ENCODE results near the gene GGN. TPM values are rescaled to one million over a fixed set of nuclear protein-coding genes. Genes with fewer than 3 reads are reported as not detected.
A peak's percentile ranks its signal among the peaks of the same experiment; 100 is the strongest.

The GGN gene
- total and polyA plus RNA-seq, 2 donors (not counting 1 experiment from before 2014, with no cell fraction given): 0.20 to 0.50 TPM

- H3K27me3 ChIP-seq (ENCODE audit: control insufficient read depth, insufficient read depth, low read length): no peaks in the 10 kb centered on the region
- no peak overlapping the region for H3K4me3 ChIP-seq (replicated peaks in 1 of 4; ENCODE audit: control extremely low read depth in 1 of 4, insufficient read depth in 1 of 4, low read depth in 3 of 4, low read length in 4 of 4)
- H4K20me1 ChIP-seq (ENCODE audit: control insufficient read depth, extremely low read depth, insufficient read depth, low read length): no peaks in the 10 kb centered on the region
- no peak overlapping the region for H3K27ac ChIP-seq (ENCODE audit: insufficient read depth, low read length)
- no peak overlapping the region for H3K9ac ChIP-seq (ENCODE audit: insufficient read depth, low read length)
- TF ChIP-seq EZH2 (IDR thresholded peaks at IDR 0.05; ENCODE audit: low read length, missing control alignments): no peak
- TF ChIP-seq CTCF (conservative IDR thresholded peaks at IDR 0.05 in 1 of 2, IDR thresholded peaks at IDR 0.05 in 1 of 2; ENCODE audit: low read depth in 1 of 2, low read length in 2 of 2): no peak
- H3K79me2 ChIP-seq (ENCODE audit: control insufficient read depth, insufficient read depth, low read length): peaks cover 20% of the 10 kb centered on the region
- H2AFZ ChIP-seq (ENCODE audit: low read length): no peak overlapping the region
- H3K4me1 ChIP-seq (ENCODE audit: control insufficient read depth, extremely low read depth, insufficient read depth, low read length): peaks cover 5% of the 10 kb centered on the region
- no peak for DNase-seq (ENCODE audit: low read depth in 2 of 2)
- H3K9me3 ChIP-seq (ENCODE audit: control insufficient read depth, insufficient read depth, low read depth, low read length): no peaks in the 10 kb centered on the region
- H3K4me2 ChIP-seq (ENCODE audit: extremely low read depth, insufficient read depth, low read length): no peak overlapping the region
- H3K36me3 ChIP-seq (ENCODE audit: control insufficient read depth, insufficient read depth, low read length): peaks cover 23% of the 10 kb centered on the region
Measured at GRCh38 chr19:38381138-38381537, 6.7 kb downstream of the GGN start.

GRCh38 chr19:38378866-38379265 is 9.0 kb downstream of the GGN start:
- DNase-seq (ENCODE audit: low read depth in 2 of 2): peak in 1 of 2 donors; percentile 32
- Histone ChIP-seq H3K4me1 (ENCODE audit: control insufficient read depth, extremely low read depth, insufficient read depth, low read length) (peaks cover 7% of the 10 kb centered on the region), H3K36me3 (ENCODE audit: control insufficient read depth, insufficient read depth, low read length) (peaks cover 19% of the 10 kb centered on the region), H2AFZ (ENCODE audit: low read length) (no peak overlapping the region), H3K27ac (ENCODE audit: insufficient read depth, low read length) (no peak overlapping the region), H3K9me3 (ENCODE audit: control insufficient read depth, insufficient read depth, low read depth, low read length) (no peaks in the 10 kb centered on the region), H3K27me3 (ENCODE audit: control insufficient read depth, insufficient read depth, low read length) (no peaks in the 10 kb centered on the region), H4K20me1 (ENCODE audit: control insufficient read depth, extremely low read depth, insufficient read depth, low read length) (no peaks in the 10 kb centered on the region), H3K4me3 (replicated peaks in 1 of 4; ENCODE audit: control extremely low read depth in 1 of 4, insufficient read depth in 1 of 4, low read depth in 3 of 4, low read length in 4 of 4) (no peak overlapping the region), H3K9ac (ENCODE audit: insufficient read depth, low read length) (no peak overlapping the region), H3K79me2 (ENCODE audit: control insufficient read depth, insufficient read depth, low read length) (peaks cover 34% of the 10 kb centered on the region), H3K4me2 (ENCODE audit: extremely low read depth, insufficient read depth, low read length) (no peak overlapping the region)
- TF ChIP-seq CTCF (conservative IDR thresholded peaks at IDR 0.05 in 1 of 2, IDR thresholded peaks at IDR 0.05 in 1 of 2; ENCODE audit: low read depth in 1 of 2, low read length in 2 of 2) (no peak), EZH2 (IDR thresholded peaks at IDR 0.05; ENCODE audit: low read length, missing control alignments) (no peak)

GRCh38 chr19:38377052-38377451 is 10.8 kb downstream of the GGN start:
- TF ChIP-seq CTCF (conservative IDR thresholded peaks at IDR 0.05 in 1 of 2, IDR thresholded peaks at IDR 0.05 in 1 of 2; ENCODE audit: low read depth in 1 of 2, low read length in 2 of 2): no peak
- TF ChIP-seq EZH2 (IDR thresholded peaks at IDR 0.05; ENCODE audit: low read length, missing control alignments): no peak
- Histone ChIP-seq H3K4me3 (replicated peaks in 1 of 4; ENCODE audit: control extremely low read depth in 1 of 4, insufficient read depth in 1 of 4, low read depth in 3 of 4, low read length in 4 of 4) (no peak overlapping the region), H3K4me2 (ENCODE audit: extremely low read depth, insufficient read depth, low read length) (no peak overlapping the region), H3K27ac (ENCODE audit: insufficient read depth, low read length) (no peak overlapping the region), H3K9me3 (ENCODE audit: control insufficient read depth, insufficient read depth, low read depth, low read length) (no peaks in the 10 kb centered on the region), H3K9ac (ENCODE audit: insufficient read depth, low read length) (no peak overlapping the region), H3K27me3 (ENCODE audit: control insufficient read depth, insufficient read depth, low read length) (no peaks in the 10 kb centered on the region), H2AFZ (ENCODE audit: low read length) (no peak overlapping the region), H4K20me1 (ENCODE audit: control insufficient read depth, extremely low read depth, insufficient read depth, low read length) (no peaks in the 10 kb centered on the region), H3K4me1 (ENCODE audit: control insufficient read depth, extremely low read depth, insufficient read depth, low read length) (peaks cover 7% of the 10 kb centered on the region), H3K36me3 (ENCODE audit: control insufficient read depth, insufficient read depth, low read length) (peaks cover 16% of the 10 kb centered on the region), H3K79me2 (ENCODE audit: control insufficient read depth, insufficient read depth, low read length) (peaks cover 34% of the 10 kb centered on the region)
- DNase-seq (ENCODE audit: low read depth in 2 of 2): no peak

Data from fibroblast of lung (primary cell).